ENCODE results near the gene STK11IP.
A peak's percentile ranks its signal among the peaks of the same experiment; 100 is the strongest.

Gene STK11IP

DNA sequence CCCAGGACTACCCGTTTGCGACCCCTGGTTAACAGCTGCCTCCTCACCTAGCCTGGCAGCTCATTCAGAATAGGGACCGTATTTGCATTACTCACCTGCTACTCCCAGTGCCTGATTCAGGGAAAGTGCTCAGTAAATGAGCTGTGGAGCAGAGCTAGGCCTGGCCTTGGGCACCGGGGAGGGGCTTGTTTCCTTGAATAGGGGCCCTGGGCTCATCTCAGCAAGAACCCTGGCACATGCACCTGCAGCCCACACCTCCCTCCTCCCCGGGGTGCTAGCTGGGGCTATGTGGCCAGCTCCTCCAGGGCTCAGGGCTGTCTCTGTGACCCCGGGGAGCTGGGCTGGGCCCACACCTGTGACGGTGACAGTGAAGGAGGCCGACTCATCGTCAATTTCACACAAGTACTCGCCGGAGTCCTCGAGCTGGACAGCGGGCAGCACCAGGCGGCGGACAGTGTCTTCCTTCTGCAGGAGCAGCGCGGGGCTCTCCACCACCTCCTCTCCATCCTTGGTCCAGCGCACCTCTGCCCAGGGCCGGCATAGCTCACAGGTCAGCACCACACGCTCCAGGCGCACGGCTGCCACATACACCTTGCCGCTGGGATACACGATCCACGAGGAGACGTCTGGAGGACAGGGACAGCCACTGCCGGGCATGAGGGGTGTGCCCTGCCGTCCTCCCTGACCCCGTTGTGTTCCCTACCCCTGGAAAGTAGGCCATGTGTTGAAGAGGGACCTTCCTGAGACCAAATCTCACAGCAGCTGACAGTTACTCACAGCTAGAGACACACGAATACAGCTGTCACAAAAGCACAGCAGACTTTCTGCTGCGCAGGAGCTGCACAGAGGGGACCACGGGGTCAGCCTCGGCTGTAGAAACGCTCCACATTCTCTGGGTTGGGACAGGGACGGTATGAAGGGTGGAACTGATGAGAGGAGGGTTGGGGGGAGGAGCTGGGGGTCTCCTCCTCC, 35.3 kb upstream of the STK11IP start:
- no peak for DNase-seq
- in situ Hi-C loops (cut with MboI; ENCODE audit: low pct_unique_long_range_greater_than_20kb, low sequenced_read_pairs): no loop called here

DNA sequence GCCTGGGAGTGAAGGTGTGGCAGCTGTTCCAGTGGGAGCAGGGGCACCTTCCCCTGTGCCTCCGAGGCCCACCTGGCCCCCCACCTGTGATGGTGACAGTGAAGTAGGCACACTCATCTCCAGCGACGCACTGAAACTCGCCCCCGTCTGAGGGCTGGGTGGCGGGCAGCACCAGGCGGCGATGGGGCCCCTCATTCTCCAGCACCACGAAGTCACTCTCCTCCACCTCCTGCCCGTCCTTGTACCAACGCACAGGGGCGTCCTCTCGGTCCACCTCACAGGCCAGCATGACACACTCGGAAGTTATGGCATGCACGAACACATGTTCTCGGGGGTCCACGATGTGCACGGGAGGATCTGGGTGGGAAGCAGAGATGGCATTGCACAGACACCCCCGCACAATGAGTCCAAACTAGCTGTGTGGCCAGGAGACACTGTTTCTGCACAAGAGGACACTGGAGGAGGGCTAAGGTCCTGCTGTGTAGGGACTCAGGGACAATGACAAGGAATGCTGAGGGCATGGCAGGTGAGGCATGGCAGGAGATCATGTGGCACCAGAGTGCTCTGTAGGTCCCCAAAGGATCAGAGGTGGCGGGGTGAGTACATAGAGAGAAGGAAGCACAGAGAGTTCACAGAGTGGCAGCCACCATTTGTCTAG, 34.3 kb upstream of the STK11IP start:
- DNase-seq: no peak
- in situ Hi-C loops (cut with MboI; ENCODE audit: low pct_unique_long_range_greater_than_20kb, low sequenced_read_pairs): no loop called here

DNA sequence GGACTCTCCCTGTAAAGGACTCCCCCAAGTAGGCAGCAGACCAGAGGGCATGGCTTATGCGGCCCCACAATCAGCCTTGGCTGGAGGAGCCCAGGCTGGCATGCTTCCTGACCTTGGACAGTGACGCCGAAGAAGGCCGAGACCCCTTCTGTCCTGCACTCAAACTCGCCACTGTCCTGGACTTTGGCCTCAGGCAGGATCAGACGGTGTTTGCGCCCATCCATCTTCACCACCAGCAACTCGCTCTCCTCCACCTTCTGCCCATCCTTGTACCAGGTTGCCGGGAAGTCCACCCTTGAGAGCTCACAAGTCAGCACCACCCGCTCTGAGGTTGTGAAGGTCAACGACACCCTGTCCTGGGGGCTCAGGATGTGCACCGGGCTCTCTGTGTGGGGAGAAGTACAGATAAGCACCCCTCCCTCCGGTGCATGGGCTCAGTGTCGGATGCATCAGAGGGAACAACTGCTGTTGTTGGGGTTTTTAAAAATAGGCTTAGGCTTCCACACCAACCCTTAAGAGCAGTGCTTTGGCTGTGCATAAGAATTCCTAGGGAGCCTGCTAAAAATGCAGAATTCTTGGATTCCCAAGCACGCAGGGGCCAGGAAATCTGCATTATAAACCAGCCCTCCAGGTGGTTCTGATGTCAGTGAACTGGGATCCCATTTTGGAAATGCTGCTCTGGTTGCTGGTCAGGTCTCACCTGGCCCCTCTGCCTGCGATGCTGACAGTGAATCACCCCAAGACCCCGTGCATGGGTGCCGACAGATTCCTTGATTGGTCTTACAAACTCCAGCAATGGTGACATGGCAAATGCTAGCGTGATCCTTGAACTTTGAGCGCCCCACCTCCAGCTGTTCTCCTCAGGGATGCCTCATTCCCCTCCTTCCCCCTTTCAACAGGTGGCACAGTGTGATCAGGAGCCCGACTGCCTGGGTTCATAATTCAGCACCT, 32.3 kb upstream of the STK11IP start:
- in situ Hi-C loops (cut with MboI; ENCODE audit: low pct_unique_long_range_greater_than_20kb, low sequenced_read_pairs): no loop called here
- DNase-seq: no peak

DNA sequence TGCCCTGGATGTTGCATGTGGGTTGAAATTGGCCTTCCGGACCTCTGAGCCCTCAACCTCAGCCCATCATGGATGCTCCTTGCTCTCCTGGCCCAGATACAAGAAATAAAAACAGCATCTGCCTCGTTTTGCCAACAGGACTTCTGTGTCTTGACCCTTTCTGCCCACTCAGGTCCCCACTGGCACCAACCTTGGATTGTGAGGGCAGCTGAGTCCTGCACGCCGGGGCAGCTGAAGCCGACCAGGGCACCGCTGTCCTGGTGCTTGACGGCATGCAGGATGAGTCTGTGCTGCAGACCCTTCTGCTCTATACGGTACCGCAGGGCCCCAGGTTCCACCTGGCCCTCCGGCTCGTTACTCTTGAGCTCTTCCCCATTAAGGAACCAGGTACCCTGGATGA, 31.0 kb upstream of the STK11IP start:
- in situ Hi-C loops (cut with MboI; ENCODE audit: low pct_unique_long_range_greater_than_20kb, low sequenced_read_pairs): no loop called here
- DNase-seq: no peak

DNA sequence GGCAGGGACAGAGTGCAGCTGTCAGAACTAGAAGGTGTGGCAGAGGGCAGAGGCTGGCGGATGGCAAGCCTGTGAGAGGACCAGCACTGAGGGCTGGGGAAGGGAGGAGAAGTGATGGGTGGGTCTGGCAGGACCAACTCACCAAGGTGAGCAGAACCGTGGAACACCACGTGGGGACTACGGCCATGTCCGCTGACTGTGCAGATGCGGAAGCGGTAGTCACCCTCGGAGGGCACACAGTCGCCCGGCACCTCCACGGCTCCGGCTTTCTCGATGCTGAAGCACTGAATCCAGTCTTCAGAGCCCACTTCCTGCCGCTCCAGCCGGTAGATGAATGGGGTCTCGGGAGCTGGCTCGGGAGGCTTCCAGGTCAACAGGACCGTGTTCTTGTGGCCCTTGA, 30.5 kb upstream of the STK11IP start:
- no peak for DNase-seq
- in situ Hi-C loops (cut with MboI; ENCODE audit: low pct_unique_long_range_greater_than_20kb, low sequenced_read_pairs): no loop called here

DNA sequence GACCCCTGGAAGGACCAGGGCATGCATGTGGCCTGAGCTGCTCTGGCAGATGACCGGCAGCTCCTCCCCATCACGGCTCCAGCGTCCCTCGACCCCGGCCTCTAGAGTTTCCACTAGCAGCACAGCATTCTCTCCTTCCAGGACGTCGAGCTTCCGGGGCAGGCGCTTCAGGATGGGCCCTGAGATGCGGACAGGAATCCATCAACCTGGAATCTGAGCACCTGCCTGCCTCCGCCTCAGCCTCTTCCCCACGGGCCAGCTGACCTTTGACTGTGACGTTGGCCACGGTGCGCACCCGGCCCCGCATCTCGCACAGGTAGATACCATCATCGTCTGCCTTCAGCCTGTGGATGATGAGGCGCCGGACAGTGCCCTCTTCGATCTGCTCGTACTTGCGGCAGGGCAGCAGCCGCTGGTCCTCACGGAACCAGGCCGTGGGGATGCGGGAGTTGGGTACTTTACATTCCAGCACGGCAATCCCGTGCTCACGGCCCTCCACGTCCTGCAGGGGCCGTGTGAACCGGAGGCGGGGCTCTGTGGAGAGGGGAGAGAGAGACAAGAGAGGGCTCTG, 29.8 kb upstream of the STK11IP start:
- in situ Hi-C loops (cut with MboI; ENCODE audit: low pct_unique_long_range_greater_than_20kb, low sequenced_read_pairs): no loop called here
- DNase-seq: no peak

DNA sequence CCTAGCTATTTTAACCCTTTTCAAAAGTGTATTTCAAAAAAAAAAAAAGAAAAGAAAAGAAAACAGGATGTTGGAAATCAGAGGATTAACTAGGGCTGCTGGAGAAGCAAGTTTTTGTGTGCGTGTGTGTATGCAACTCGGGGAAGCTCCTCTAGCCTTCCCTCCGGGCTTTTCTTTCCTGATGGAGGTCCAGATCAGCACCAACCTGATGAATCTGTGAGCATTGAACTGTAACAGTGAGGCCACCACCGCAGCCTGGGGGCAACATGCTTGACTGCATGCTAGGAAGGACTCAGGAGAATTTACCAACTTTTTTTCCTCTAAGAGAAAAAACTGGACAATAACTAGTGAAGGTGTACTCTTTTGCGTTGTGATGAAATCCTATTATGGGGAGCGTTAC, 28.6 kb upstream of the STK11IP start:
- in situ Hi-C loops (cut with MboI; ENCODE audit: low pct_unique_long_range_greater_than_20kb, low sequenced_read_pairs): no loop called here

DNA sequence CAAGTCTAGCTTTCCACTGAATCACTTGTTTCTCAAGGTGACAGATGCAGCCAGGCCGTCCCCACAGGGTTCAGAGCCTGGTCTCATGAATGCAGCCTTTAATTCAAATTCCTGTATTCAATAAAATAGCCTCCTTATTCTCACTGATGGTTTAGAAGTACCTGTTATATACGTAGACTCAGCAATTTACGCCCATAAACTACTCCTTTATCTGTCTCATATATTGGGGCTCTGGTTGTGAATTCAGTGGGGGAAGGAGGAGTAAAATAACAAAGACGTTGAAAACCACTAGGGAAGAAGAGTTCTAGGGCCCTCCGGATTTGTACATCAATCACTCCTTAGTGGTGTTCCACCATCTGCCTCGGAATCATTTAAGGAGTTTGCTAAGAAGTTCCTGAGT, 28.0 kb upstream of the STK11IP start:
- DNase-seq: no peak
- in situ Hi-C loops (cut with MboI; ENCODE audit: low pct_unique_long_range_greater_than_20kb, low sequenced_read_pairs): no loop called here

More for the DNA sequence above, 28.6 kb upstream of the STK11IP start:
- DNase-seq: no peak

DNA sequence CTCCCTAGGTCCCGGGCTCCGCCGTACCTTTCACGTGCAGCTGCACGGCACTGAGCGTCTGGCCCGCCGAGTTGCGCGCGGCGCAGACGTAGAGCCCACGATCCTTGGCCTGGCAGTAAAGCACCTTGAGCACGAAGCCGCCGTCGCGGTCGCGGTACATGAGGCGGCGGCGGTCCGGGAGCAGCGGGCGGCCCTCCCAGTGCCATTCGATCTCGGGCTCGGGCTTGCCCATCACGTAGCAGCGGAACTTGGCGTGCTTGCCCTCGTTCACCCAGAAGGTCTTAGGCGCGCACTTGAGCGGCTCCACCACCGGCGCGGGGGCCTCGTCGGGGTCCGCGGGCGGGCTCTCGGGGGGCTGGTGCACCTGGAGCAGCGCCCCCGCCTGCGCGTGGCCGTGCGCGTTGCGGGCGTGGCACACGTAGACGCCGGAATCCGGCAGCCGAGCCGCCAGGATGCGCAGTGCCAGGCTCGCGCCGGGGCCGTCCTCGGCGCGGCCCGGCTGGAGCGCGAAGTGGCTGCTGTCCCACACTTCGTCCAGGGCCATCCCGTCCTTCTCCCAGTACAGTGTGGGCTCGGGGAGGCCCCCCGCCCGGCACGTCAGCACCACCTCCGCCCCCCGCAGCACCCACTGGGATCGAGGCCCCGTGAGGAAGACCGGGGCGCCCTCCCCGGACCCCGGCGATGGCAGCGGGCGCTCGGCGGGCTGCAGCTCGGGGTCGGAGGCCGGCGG, 27.3 kb upstream of the STK11IP start:
- DNase-seq: peak; percentile 23
- in situ Hi-C loops (cut with MboI; ENCODE audit: low pct_unique_long_range_greater_than_20kb, low sequenced_read_pairs): no loop called here

DNA sequence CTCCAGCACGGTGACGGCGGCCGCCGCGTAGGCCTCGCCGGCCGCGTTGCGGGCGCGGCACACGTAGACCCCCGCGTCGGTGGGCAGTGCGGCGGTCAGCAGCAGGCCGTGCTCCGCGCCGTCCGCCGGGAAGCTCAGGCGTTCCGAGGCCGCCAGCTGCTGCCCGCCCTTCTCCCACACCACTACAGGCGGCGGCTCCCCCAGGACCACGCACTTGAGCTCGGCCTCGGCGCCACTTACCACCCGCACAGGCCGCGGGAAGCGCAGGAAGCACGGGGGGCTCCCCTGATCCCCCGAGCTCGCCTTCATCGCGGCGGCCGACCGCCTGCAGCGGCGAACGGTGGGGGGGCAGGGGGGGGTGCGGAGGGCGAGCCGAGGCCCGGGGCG, 26.7 kb upstream of the STK11IP start:
- DNase-seq: no peak
- in situ Hi-C loops (cut with MboI; ENCODE audit: low pct_unique_long_range_greater_than_20kb, low sequenced_read_pairs): no loop called here

DNA sequence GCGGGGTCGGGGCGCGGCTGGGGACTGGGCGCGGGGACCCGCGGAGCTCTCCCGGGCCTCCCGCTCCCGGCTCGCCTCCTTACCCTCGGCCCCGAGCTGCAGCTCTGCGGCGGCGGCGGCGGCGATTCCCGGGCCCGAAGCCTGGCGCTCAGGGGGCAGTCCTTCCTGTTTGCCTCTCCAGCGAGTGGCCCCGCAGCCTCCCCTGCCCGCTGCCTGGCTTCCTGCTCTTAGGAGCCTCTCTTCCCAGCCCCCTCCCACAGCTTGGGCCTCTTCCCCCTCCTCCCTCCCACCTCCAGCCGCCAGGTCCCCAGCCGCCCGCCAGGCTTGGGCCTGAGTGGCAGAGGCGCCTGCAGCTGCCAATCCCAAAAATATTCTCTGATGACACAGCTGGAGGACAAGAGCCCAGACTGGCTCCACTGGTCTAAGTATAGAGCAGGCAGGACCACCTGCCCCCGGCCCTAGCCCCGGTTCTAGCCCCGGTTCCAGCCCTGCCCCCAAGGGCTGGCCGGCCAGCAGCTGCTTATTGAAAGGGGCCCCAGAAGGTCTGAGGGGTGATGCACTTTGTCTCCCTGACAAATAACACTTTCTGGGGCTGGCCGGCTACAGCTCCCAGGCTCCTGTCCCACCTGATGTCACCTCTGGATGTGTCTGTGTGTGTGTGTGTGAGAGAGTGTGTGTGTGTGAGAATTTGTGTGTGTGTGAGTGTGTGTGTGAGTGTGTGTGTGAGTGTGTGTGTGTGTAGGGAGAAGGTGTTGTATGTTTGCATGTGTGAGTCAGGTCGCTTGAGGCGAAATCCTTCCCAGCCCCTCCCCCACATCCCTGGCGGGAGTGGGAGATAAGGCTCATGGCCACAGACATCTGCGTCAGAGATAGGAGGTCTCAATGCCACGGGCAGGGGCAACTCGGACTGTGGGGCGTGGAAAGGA, 26.1 kb upstream of the STK11IP start, which contains the start of gene OBSL1:
Gene OBSL1 (minus strand): TSS at position 229 of the 926 bp plus-strand sequence. CDS start 307 bp downstream, outside the sequence.
- in situ Hi-C loops (cut with MboI; ENCODE audit: low pct_unique_long_range_greater_than_20kb, low sequenced_read_pairs): no loop called here
- DNase-seq: peak; percentile 75

DNA sequence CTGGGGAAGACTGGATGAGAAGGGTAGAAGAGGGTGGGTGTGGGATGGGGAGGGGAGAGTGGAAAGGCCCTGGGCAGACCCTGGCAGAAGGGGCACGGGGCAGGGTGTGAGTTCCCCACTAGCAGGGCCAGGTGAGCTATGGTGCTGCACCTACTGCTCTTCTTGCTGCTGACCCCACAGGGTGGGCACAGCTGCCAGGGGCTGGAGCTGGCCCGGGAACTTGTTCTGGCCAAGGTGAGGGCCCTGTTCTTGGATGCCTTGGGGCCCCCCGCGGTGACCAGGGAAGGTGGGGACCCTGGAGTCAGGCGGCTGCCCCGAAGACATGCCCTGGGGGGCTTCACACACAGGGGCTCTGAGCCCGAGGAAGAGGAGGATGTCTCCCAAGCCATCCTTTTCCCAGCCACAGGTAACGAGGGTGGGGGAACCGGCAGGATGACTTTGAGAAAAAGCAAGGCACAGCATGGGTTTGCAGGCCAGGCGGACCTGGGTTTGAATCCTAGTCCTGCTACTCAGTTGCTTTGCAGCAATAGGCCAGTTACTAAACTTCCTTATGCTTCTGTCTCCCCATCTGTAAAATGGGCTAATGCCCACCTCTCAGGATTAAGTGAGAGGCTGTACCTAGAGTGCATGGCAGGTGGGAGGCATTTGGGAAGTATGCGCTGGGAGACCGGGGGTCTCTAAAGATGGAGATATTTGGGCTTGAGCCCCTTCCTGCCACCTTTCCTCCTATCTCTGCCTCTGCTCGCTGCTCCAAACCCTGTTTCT, 25.2 kb upstream of the STK11IP start, which contains the start of gene INHA:
Gene INHA (plus strand): TSS at position 74 of the 765 bp plus-strand sequence. CDS start 65 bp downstream, at position 139.
- no peak for DNase-seq
- in situ Hi-C loops (cut with MboI; ENCODE audit: low pct_unique_long_range_greater_than_20kb, low sequenced_read_pairs): no loop called here

DNA sequence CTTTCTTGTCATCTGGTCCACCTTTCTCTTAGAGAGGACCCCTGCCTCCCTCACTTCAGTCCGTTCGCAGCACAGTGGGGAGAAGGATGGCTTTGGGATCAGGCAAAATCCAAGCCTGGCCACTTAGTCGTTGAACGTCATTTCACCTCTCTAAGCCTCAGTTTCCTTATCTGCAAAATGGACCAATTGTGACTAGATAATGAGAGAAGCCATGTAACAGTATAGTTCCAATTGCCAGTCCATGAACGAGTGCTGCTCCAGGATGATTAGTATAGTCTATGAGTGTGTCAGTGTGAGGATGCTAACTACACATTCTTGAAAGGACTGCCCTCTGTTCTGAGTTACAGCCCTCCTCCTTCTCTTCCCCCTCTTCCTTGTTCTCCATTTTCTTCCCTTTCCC, 24.5 kb upstream of the STK11IP start:
- DNase-seq: no peak
- in situ Hi-C loops (cut with MboI; ENCODE audit: low pct_unique_long_range_greater_than_20kb, low sequenced_read_pairs): no loop called here

DNA sequence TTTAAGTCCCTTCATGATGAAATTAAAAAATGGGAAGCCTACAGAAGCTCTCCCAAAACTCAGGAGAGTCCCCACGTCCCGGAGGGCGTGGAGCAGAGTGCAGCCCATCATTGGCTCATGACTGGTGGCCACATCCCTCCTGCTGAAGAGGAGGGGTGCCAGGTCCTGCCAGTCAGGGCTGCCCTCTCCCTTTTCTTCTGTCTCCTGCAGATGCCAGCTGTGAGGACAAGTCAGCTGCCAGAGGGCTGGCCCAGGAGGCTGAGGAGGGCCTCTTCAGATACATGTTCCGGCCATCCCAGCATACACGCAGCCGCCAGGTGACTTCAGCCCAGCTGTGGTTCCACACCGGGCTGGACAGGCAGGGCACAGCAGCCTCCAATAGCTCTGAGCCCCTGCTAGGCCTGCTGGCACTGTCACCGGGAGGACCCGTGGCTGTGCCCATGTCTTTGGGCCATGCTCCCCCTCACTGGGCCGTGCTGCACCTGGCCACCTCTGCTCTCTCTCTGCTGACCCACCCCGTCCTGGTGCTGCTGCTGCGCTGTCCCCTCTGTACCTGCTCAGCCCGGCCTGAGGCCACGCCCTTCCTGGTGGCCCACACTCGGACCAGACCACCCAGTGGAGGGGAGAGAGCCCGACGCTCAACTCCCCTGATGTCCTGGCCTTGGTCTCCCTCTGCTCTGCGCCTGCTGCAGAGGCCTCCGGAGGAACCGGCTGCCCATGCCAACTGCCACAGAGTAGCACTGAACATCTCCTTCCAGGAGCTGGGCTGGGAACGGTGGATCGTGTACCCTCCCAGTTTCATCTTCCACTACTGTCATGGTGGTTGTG, 23.0 kb upstream of the STK11IP start:
- no peak for DNase-seq
- in situ Hi-C loops (cut with MboI; ENCODE audit: low pct_unique_long_range_greater_than_20kb, low sequenced_read_pairs): no loop called here

DNA sequence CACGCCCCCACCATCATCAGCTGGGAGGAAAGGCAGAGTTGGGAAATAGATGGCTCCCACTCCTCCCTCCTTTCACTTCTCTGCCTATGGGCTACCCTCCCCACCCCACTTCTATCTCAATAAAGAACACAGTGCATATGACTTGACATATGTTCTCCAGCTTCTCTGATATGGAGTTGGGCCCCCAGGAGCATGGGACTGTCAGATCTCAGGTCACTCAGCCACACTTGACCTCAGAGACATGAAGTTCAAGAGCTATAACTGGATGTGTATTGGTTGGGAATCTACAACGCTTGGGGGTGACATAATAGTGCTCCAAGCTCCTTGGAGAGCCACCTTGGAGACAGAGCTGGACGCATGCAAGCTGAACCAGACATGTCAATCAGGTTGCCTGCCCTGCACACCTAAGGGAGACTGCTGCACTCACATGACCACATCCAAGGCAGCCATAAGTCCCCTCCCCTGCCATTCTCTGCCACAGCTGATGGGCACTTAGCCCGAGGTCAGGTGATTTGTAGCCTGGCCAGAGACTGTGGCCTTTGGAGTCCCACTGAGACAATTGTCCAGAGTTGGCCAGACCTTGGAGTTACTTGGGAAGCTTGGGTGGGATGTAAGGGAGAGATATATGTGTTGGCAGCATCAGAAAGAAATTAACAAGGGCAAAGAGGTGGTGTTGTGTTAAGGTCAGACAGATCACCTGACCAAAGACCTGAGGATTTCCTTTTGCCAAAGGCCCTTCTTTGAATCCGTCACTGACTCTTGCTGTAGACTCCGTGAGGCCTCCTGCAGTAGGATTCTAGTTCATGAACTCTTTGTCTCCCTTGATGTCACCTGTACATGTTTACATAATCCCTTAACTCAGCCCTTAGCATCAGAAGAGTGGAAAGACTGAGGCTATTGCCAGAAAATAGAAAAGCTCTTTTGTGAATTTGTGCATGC, 21.8 kb upstream of the STK11IP start:
- DNase-seq: no peak
- in situ Hi-C loops (cut with MboI; ENCODE audit: low pct_unique_long_range_greater_than_20kb, low sequenced_read_pairs): no loop called here

Measured in KBM-7 (cell line).